HG03558 (cell line): Measurements from ENCODE around the gene UBC.
A peak's percentile ranks its signal among the peaks of the same experiment; 100 is the strongest.
"Not testable (repeated sequence)": the region's sequence is repeated elsewhere in the genome, so short reads cannot be mapped to it uniquely, and the experiment has no call there.

ENCODE experiments used
- ATAC-seq: cut with Tn5 transposase; IDR thresholded peaks from one replicate; pipeline ENCODE4 v1.9.1; 2021; ENCODE audit warnings: moderate number of reproducible peaks; ENCODE audit not compliant: unreplicated experiment; ENCODE audit errors: extremely low read depth

UBC gene

DNA sequence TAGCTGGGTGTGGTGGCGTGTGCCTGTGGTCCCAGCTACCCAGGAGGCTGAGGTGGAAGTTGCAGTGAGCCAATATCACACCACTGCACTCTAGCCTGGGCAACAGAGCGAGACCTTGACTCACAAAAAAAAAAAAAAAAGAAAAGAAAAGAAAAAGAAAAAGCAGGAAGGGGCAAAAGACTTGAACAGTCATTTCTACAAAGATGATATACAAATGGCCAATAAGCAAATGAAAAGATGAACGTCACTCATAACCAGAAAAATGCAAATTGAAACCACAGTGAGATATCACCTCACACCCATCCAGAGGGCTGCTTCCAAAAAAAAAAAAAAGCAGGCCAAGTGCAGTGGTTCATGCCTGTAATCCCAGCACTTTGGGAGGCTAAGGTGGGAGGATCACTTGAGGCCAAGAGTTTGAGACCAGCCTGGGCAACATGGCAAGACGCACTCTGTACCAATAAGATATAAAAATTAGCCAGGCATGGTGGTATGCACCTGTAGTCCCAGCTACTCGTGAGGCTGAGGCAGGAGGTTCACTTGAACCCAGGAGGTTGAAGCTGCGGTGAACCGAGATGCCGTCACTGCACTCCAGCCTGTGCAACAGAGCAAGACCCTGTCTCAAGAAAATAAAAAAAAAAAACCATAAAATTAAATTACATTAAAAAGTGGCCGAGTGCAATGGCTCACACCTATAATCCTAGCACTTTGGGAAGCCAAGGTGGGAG lies 20.5 kb downstream of the UBC start:
- no peak for ATAC-seq

DNA sequence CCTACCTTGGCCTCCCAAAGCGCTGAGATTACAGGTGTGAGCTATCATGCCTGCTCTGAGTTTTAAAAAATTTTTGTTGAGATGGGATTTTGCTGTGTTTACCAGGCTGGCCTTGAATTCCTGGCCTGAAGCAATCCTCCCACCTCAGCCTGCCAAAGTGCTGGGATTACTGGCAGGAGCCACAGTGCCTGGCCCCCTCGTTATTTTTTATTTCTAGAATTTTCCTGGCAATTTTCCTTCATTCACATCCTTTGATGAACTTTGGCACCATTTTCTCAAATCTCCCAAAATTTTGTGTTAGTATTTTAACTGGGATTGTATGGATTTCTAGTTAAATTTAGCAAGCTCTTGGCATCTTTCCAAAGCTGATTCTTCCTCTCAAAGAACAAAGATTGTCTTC lies 26.2 kb downstream of the UBC start:
- no peak for ATAC-seq

DNA sequence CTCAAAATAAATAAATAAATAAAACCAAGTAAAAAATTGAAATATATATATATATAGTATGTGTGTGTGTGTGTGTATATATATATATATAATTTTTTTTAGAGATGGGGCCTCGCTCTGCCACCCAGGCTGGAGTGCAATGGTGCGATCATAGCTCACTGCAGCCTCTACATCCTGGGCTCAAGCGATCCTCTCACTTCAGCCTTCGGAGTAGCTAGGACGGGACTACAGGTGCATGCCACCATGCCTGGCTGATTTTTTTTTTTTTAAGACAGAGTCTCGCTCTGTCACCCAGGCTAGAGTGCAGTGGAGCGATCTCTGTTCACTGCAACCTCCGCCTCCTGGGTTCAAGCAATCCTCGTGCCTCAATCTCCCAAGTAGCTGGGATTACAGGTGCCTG lies 26.7 kb downstream of the UBC start:
- ATAC-seq: not testable (repeated sequence)

DNA sequence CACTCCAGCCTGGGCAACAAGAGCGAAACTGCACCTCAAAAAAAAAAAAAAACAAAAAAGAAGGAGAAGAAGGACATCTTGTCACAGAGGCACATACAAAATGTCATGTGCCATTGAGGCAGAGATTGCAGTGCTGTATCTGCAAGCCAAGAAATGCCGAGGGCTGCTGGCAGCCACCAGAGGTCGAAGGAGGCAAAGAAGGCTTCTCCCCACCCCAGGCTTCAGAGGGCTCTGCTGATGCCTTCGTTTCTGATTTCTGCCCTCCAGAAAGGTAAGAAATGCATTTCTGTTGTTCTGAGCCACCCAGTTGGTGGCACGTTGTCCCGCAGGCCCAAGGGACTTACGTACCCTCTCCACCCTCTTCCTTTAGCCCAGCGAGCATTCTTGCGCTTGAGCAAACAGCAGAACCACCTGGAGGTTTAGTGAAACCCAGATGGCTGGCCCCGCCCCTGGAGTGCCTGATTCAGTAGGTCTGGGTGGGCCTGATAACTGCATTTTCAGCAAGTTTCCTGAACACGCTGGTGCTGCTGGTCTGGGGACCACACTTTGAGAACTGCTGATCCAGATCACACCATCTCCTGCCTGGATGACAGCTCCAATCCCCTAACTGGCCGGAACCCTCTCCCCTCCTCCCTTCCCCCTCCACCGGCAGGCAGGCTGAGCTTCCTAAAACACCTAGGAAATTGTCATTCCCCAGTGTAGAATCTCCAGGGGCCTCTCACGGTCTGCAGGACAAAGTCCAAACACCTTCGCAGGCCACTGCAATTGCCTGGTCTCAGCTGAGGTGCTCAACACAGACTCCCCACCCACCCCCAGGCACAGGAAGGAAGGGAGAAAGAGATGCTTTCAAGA lies 29.6 kb downstream of the UBC start:
- peak; percentile 64 for ATAC-seq

DNA sequence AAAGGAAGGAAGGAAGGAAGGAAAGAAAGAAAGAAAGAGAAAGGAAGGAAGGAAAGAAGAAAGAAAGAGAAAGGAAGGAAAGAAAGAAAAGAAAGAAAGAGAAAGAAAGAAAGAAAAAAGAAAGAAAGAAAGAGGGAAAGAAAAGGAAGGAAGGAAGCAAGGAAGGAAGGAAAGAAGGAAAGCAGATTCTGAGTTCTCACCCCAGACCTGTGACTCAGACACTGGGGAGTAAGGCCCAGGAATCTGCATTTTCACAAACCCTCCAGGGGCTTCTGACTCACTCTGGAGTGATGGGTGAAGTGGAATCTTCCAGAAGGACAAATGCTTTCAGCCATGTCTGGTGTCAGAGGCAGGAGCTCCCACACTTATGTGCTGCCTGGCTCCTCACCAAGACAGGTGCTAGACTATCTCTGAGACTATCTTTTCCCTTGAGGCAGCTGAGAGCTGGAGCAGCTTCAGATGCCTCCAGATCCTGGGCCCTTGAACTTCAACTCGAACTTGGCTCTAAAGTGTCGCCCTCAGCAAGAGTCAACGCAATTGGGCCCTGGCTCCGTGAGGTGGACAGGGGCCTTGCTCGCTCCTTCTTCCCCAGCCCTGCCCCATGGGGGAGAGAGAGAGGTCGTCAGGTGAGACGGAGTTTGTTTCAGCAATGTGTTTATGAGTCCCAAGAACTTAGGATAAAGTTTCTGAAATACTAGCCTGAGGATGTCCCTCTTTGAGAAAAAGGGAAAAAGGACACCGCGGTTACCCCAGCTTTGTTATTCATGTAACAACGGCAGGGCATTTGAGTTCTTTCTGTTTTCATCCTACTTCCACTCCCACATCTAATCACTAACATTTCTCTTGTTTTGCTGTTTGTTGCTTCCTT lies 31.0 kb downstream of the UBC start:
- no peak for ATAC-seq

DNA sequence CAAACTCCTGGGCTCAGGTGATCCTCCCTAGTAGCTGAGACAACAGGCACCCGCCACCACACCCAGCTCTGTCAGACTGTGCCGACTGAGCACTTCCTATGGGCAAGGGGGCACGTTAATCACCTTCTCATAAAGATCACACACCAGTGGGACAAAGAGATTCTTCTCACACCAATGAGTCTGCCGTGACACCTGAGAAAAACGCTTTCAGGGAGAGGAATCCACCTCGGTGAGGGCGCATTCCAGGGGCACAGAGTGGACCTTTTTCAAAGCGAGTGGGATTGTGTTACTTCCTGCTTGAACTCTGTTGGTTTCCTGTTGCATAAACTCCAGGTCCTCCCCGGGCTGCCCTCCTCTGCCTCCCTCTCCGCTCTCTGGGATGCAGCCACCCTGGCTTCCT lies 33.3 kb downstream of the UBC start:
- no peak for ATAC-seq

DNA sequence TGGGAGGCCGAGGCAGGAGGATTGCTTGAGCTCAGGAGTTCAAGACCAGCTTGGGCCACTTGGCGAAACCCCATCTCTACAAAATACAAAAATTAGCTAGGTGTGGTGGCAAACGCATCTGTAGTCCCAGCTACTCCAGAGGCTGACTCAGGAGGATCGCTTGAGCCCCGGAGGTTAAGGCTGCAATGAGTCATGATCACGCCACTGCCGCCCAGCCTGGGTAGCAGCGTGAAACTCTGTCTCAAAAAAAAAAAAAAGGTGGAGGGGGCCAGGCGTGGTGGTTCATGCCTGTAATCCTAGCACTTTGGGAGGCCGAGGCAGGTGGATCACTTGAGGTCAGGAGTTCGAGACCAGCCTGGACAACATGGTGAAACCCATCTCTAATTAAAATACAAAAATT lies 34.1 kb downstream of the UBC start:
- ATAC-seq: not testable (repeated sequence)

DNA sequence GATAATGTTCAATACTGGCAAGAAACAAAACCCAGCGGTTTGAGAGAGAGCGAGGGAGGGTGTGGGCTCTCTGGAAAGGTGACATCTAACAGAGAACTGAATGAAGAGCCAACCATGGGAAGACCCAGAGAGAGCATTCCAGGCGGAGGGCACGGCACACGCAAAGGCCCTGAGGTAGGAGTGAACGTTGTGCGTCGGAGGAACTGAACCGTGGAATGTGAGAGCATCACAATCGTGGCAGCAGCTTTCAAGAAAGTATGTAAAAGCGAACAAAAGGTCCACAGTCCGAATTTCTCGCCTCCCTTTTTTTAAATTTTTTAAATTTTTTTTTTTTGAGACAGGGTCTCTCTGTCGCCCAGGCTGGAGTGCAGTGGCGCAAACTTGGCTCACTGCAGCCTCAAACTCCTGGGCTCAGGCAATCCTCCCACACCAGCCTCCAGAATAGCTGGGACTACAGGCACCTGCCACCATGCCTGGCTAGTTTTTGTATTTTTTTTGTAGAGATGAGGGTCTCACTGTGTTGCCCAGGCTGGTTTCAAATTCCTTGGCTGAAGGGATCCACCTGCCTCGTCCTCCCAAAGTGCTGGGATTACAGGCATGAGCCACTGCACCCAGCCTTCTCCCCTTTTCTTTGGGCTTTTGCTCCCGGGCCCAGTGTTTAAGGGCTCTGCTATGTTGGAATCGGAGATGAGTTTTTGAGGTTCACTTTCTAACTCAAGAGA lies 35.5 kb downstream of the UBC start:
- ATAC-seq: no peak

DNA sequence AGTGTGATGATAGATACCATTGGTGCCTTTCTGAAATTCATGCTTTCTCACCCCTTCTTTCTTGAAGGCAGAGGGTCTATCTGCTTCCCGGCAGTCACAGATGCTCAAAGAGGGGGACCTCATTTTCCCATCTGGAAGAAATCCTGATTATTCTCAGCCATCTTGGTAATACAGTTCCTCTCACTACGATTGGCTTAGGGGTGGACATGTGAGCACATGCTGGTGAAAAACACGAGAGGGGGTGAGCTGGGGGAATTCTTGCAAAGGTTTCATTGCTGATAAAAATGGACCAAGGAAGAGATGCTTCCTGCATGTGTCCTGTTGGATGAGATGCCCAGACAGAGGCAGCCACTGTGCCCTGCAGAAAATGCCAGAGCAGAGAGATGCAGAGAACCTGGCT lies 37.0 kb downstream of the UBC start:
- ATAC-seq: no peak

DNA sequence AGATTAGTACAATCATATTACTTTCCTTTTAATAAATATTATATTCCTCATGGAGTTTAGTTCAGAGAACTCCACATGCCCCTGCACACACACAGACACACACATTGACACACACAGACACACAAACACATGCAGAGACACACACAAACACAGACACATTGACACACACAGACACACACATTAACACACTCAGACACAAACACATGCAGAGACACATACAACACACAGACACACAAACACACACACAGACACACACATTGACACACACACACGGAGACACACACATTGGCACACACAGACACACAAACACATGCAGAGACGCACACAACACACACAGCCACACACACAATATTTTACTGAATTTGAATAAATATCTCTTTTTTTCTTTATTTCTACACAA lies 38.3 kb downstream of the UBC start:
- no peak for ATAC-seq

DNA sequence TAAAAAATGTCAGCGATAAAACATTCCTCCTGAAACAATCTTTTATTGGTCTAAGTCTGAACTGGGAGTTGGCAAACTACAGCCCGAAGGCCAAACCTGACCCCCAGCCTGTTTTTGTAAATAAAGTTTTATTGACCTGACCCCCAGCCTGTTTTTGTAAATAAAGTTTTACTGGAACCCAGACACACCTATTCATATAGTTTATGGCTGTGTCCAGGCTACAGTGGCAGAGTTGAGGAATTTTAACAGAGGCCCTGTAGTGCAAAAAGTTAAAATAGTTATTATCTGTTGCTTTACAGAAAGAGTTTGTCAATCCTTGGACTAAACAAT lies 38.7 kb downstream of the UBC start:
- no peak for ATAC-seq

DNA sequence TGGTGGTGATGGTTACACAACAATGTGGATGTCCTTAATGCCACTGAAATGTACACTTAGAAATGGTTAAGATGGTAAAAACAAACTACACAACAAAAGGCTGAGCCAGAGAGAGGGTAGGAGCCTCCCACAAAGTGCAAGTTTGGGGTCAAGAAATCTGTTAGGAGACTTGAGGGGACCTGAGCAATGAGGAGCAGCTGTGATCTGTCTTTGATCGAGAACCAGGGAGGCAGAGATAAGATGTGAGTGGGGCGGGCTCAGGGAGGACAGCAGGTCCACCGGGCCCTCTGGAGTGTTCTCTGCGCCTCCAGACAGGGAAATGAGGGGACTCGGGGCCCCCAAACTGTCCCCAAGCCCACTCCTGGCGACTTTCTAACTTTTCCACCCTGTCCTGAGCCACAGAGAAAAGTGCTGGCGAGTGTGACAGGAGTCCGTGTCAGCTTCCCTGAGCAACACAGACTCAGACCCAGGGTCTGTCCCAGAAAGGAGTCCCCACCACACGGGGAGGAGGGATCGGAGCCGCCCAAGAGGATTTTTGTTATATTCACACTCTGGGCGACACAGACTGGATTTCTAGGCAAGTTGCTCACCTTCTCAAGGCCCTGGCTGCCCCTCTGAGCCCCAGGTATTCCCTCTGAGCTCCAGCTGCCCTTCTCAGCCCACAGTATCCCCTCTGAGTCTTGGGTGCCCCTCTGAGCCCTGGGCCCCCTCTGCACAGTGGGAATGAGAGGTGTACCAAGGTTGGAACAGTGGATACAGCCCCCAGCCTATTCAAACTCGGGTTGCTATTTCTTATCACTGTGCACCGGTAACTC lies 39.3 kb downstream of the UBC start:
- no peak for ATAC-seq

DNA sequence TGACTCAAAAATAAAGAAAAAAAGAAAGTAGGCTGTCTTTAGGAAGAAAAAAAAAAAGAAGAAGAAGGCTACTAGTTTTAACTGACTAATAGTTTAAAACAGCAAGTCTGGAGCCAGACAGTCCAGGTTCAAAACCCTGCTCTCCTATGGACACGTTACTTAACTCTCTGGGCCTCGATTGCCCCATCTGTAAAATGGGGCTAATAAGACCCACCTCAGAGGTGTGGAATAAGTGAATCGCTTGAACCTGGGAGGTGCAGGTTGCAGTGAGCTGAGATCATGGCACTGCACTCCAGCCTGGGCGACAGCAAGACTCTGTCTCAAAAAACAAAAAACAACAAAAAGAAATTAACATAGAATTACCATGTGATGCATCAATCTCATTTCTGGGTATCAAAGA lies 40.3 kb downstream of the UBC start:
- ATAC-seq: no peak

DNA sequence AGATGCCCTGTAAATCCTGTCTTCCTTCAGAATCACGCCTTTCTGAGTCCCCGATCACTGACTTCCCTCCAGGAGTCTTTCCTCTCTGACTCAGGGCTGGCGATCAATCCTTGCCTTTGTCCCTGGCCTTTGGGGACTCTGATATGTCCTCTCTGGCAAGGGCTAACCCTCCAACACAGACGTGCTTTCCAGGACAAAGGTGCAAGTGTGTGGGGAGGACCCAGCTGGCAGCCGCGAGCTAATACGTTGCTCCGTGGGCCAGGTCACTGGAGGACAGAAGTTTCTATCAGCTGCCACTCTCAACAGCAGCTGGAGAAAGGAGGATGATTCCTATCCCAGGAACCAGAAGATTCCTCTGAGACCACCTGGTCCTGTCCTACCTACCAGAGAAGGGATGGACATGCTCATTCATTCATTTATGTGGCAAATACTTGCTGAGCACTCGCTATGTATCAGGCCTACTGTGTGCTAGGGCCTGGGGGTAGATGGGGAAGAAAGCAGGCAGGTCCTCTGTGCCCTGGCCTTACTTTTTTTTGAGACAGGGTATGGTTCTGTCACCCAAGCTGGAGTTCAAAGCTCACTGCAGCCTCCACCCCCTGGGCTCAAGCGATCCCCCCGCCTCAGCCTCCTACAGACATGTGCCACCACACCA lies 42.3 kb downstream of the UBC start:
- ATAC-seq: no peak

DNA sequence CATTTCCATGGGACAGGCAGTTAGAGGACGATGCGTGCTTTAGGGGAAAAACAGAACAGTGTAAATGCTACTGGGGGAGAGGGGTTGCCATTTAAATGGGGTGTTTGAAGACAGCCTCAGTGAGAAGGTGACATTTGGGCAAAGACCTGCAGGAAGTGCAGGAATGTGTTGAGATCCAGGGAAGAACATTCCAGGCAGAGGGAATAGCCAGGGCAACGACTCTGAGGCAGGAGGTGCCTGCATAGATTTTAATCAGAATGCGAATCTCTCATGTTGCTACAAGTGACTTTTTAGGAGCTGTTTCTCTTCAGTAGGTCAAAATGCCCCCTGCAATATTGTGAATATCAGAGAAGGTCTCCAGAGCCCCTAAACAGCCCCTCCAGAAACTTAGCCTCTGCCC lies 43.2 kb downstream of the UBC start:
- no peak for ATAC-seq

DNA sequence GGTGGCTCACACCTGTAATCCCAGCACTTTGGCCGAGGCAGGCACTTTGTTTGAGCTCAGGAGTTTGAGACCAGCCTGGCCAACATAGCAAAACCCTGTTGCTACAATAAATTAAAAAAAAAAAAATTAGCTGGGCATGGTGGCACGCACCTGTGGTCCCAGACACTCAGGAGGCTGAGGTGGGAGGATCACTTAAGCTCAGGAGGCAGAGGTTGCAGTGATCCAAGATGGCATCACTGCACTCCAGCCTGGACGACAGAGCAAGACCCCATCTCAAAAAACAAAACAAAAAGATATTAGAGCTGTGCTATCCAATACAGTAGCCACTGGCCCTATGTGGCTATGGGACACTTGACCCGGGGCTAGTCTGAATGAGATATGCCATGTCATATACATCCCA lies 43.9 kb downstream of the UBC start:
- no peak for ATAC-seq

DNA sequence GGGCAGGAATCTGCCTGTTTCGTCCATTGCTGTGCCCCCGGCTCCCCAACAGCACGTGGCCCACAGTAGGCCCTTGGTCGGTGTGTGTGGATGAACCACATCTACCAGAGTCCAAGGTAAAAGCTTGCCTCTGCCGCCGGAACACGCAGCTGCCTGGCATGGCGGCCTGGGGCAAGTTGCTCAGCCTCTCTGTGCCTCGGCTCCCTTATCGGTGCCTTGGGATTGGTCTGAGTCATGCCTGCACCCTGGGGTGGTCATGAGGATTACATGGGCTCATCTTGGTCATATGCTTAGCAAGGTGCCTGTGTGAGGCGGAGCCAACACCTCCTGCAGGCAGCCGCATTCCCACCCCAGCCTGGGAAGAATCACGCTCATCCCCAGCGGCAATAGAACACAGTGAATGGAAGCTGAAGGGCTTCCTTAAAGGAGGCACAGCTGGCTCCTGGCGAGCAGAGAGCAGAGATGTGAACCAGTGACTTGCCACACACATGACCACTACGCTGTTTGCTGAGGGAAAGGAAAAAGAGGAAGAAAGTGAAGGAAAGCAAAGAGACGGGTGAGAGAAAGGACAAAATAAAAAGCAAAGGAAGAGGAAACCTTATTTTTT lies 45.3 kb downstream of the UBC start:
- ATAC-seq: no peak

DNA sequence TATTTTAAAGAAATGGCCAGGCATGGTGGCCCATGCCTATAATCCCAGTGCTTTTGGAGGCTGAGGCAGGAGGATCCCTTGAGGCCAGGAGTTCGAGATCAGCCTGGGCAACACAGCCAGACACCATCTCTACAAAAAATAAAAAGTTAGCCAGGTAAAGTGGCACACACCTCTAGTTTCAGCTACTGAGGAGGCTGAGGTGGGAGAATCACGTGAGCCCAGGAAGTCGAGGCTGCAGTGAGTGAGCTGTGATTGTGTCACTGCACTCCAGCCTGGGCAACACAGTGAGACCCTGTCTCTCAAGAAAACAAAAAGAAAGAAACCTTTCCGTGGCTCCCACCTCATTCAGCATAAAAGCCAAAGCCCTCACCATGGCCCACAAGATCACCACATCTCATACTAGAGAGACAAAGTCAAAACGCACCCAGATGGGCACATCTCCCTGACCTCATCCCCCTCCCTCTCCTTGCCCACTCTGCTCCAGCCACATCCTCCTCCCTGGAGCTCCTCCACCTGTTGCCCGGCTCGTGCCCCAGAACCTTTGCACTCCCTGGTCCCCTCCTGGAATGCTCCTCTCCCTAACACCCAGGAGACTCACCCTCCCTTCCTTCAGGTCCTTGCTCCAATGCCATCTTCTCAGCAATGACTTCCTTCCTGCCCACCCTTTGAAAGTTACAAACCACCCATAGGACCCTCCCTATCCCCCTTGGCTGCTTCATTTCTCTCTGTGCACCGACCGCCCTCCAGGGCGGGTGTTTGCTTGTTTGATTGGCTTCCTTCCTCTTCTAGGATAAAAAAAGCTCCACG lies 46.0 kb downstream of the UBC start:
- ATAC-seq: no peak
